GM12878 (cell line): ENCODE data around the gene SHLD3. TPM values are rescaled to one million over a fixed set of nuclear protein-coding genes. Genes with fewer than 3 reads are reported as not detected.

ENCODE experiments used
- ATAC-seq: fragments of 200-7000 bp; cut with Tn5 transposase; 3 replicates; pipeline ENCODE4 v1.9.1; 2020; ENCODE audit warnings: mild to moderate bottlenecking, moderate library complexity
- BruUV-seq: library from RNA; stranded (reverse); fragments of 400-500 nt; replicated peaks from 2 replicates; lab custom pipeline; 2021; lab: Mats Ljungman, UMichigan
- CTCF ChIA-PET: fragments of 300-600 bp; sonication (Branson Sonifier 250); formaldehyde crosslinking; extraction: SDS; loops from one replicate; lab custom pipeline; 2021; ENCODE audit warnings: inconsistent platforms; lab: Yijun Ruan, JAX
- POLR2A ChIA-PET: fragments of 350-600 bp; formaldehyde crosslinking; extraction: SDS; loops from one replicate; lab custom pipeline; 2021; ENCODE audit warnings: inconsistent platforms; lab: Charles Lee
- RAD21 ChIA-PET: fragments of 300-600 bp; sonication (Branson Sonifier 250); formaldehyde crosslinking; loops from one replicate; lab custom pipeline; 2023; ENCODE audit warnings: antibody characterized with exemption; ENCODE audit not compliant: unreplicated experiment; lab: Charles Lee
- SMC1A ChIA-PET: fragments of 300-600 bp; sonication (Branson Sonifier 250); formaldehyde crosslinking; loops from one replicate; lab custom pipeline; 2023; ENCODE audit not compliant: unreplicated experiment, uncharacterized antibody; lab: Charles Lee
- DNase-seq: peaks from one replicate; pipeline ENCODE4 v3.0.0-alpha.2; 2011; ENCODE audit warnings: low read depth, low spot score
- FAIRE-seq: peaks from 3 replicates; lab custom pipeline; 2011; peaks lifted over from hg19 to GRCh38; lab: Jason Lieb, UNC
- H2AFZ ChIP-seq: 2 replicates; pipeline ENCODE4 v1.6.0; 2011; ENCODE audit warnings: low read depth, low read length, control low read depth; ENCODE audit not compliant: control insufficient read depth
- H3K27ac ChIP-seq: 2 replicates; pipeline ENCODE4 v1.5.1; 2011; ENCODE audit warnings: control low read depth; ENCODE audit not compliant: control insufficient read depth, insufficient read depth
- H3K27me3 ChIP-seq, 2 experiments: replicated peaks in 1 of 2; 2 replicates each; pipeline versions ENCODE4 v1.6.0 to v1.6.1; 2011; ENCODE audit warnings: low read length in 1 of 2; ENCODE audit not compliant: control insufficient read depth in 2 of 2, insufficient read depth in 2 of 2
- H3K36me3 ChIP-seq, 2 experiments: 2 replicates each; pipeline ENCODE4 v1.5.1; 2011; ENCODE audit warnings: low read length in 1 of 2; ENCODE audit not compliant: control insufficient read depth in 2 of 2, insufficient read depth in 2 of 2
- H3K4me1 ChIP-seq: 2 replicates; pipeline ENCODE4 v1.6.1; 2011; ENCODE audit warnings: mild to moderate bottlenecking, low read length, moderate library complexity, mixed read lengths; ENCODE audit not compliant: control insufficient read depth, insufficient read depth
- H3K4me2 ChIP-seq: 2 replicates; pipeline ENCODE4 v1.6.0; 2011; ENCODE audit warnings: control low read depth; ENCODE audit not compliant: control insufficient read depth, insufficient read depth
- H3K4me3 ChIP-seq: fragments of 200-600 bp; sonication (generic); 2 replicates; pipeline ENCODE4 v1.5.1; 2016
- H3K79me2 ChIP-seq: 2 replicates; pipeline ENCODE4 v1.6.0; 2011; ENCODE audit warnings: low read length; ENCODE audit not compliant: control insufficient read depth, insufficient read depth
- H3K9ac ChIP-seq: 2 replicates; pipeline ENCODE4 v1.8.0; 2011; ENCODE audit warnings: low read length, control low read depth, mixed read lengths; ENCODE audit not compliant: control insufficient read depth, insufficient read depth
- H3K9me3 ChIP-seq: replicated peaks from 3 replicates; pipeline ENCODE4 v1.5.1; 2011; ENCODE audit warnings: mild to moderate bottlenecking, low read length; ENCODE audit not compliant: control insufficient read depth, insufficient read depth
- H4K20me1 ChIP-seq: 2 replicates; pipeline ENCODE4 v1.6.0; 2011; ENCODE audit not compliant: control insufficient read depth, insufficient read depth
- CHD2 ChIP-seq: IDR thresholded peaks from 2 replicates; pipeline ENCODE4 v1.6.1; 2011; ENCODE audit warnings: low read depth, low read length, improper control_type of control experiment, borderline replicate concordance
- CREM ChIP-seq: IDR thresholded peaks from 2 replicates; pipeline ENCODE4 v1.6.1; 2014; ENCODE audit warnings: antibody characterized with exemption, low read depth
- EGR1 ChIP-seq, 2 experiments: IDR thresholded peaks; 1 replicate in 1 of 2; 2 replicates in 1 of 2; pipeline ENCODE4 v1.6.1; 2011 to 2012; ENCODE audit warnings: low read depth in 2 of 2, low read length in 2 of 2, borderline replicate concordance in 1 of 2, mild to moderate bottlenecking in 1 of 2, moderate library complexity in 1 of 2
- FOXK2 ChIP-seq: fragments of 450-650 bp; IDR thresholded peaks from 2 replicates; pipeline ENCODE4 v1.6.1; 2017; ENCODE audit warnings: mild to moderate bottlenecking, moderate library complexity
- HDAC2 ChIP-seq: fragments of 200-600 bp; sonication (generic); IDR thresholded peaks from 2 replicates; pipeline ENCODE4 v1.6.1; 2017
- MTA3 ChIP-seq: IDR thresholded peaks from 2 replicates; pipeline ENCODE4 v1.6.1; 2012; ENCODE audit warnings: low read length, inconsistent platforms, borderline replicate concordance
- NFYB ChIP-seq: IDR thresholded peaks from 2 replicates; pipeline ENCODE4 v1.6.1; 2011; ENCODE audit warnings: low read depth, mild to moderate bottlenecking, low read length, improper control_type of control experiment, moderate library complexity; ENCODE audit not compliant: insufficient read depth
- NRF1 ChIP-seq: conservative IDR thresholded peaks from 2 replicates; pipeline ENCODE4 v1.6.1; 2011; ENCODE audit warnings: mild to moderate bottlenecking, low read depth, low read length, improper control_type of control experiment
- POLR2A ChIP-seq: IDR thresholded peaks from 2 replicates; pipeline ENCODE4 v1.6.1; 2011; ENCODE audit warnings: low read depth, mild to moderate bottlenecking, low read length
- POLR2AphosphoS2 ChIP-seq: IDR thresholded peaks from 2 replicates; pipeline ENCODE4 v1.6.1; 2011; ENCODE audit warnings: low read depth, mild to moderate bottlenecking, low read length, improper control_type of control experiment, moderate library complexity
- RAD51 ChIP-seq: fragments of 450-650 bp; IDR thresholded peaks from 2 replicates; pipeline ENCODE4 v1.6.1; 2016; ENCODE audit warnings: moderate library complexity, mild to moderate bottlenecking, inconsistent platforms
- SMARCA5 ChIP-seq: fragments of 450-650 bp; IDR thresholded peaks from 2 replicates; pipeline ENCODE4 v1.6.1; 2017; ENCODE audit warnings: mild to moderate bottlenecking
- TCF3 ChIP-seq: IDR thresholded peaks from 2 replicates; pipeline ENCODE4 v1.6.1; 2012; ENCODE audit warnings: low read depth, mild to moderate bottlenecking, low read length, borderline replicate concordance; ENCODE audit not compliant: insufficient read depth
- WRNIP1 ChIP-seq: IDR thresholded peaks from 2 replicates; pipeline ENCODE4 v1.6.1; 2011; ENCODE audit warnings: low read depth, low read length, improper control_type of control experiment, borderline replicate concordance
- WGBS: methylation state at CpG from one replicate; pipeline ENCODE4 v1.1.6; 2016; ENCODE audit warnings: low lambda C conversion rate; ENCODE audit not compliant: insufficient replicate concordance, insufficient coverage; ENCODE audit errors: missing lambda C conversion rate; 5-methylcytosine and 5-hydroxymethylcytosine counted together
- in situ Hi-C: fragments of 300-500 bp; cut with MboI; formaldehyde crosslinking; loops from 9 replicates; pipeline ENCODE4 v1.14.3; 2018; ENCODE audit warnings: mixed read lengths
- intact Hi-C: fragments of 100-400 bp; cut with micrococcal nuclease; formaldehyde crosslinking; loops from one replicate; pipeline ENCODE4 v1.14.2; 2022; ENCODE audit not compliant: unreplicated experiment
- polyA plus RNA-seq, 11 experiments: library from polyadenylated mRNA; depleted of rRNA in 4 of 11; unstranded in 6 of 11; stranded (reverse) in 5 of 11; fragments of >200 nt; fragmentation: Nextera tagmentation in 4 of 11; fragmentation: Illumina TruSeq in 1 of 11; extraction: Ambion mirVana in 4 of 11; extraction: Trizol in 1 of 11; gene quantifications; 1 replicate in 1 of 11; 2 replicates in 10 of 11; pipeline versions ENCODE4 v1.2.1 to v1.2.3, GENCODE V29; 2011 to 2016; ENCODE audit warnings: inconsistent platforms in 2 of 11, missing spikeins in 2 of 11, low read depth in 1 of 11
- total RNA-seq, 4 experiments: library from RNA; depleted of rRNA in 3 of 4; stranded (reverse); fragments of >200 nt in 3 of 4; fragmentation: Illumina TruSeq in 1 of 4; extraction: Trizol in 1 of 4; gene quantifications; 2 replicates each; pipeline versions ENCODE4 v1.2.1 to v1.2.3, GENCODE V29; 2013 to 2021
- TF ChIP-seq, protein P1 (sequence below): fragments of 450-650 bp; IDR thresholded peaks from 2 replicates; pipeline ENCODE4 v1.6.1; 2018; ENCODE audit warnings: borderline replicate concordance, mild to moderate bottlenecking; ENCODE audit not compliant: partially characterized antibody
- TF ChIP-seq, protein P2 (sequence below): IDR thresholded peaks from 2 replicates; pipeline ENCODE4 v1.6.1; 2011; ENCODE audit warnings: mild to moderate bottlenecking, low read depth, low read length, moderate library complexity; ENCODE audit not compliant: insufficient replicate concordance
- TF ChIP-seq, protein P3 (sequence below): IDR thresholded peaks from 2 replicates; pipeline ENCODE4 v1.6.1; 2012; ENCODE audit warnings: low read length, inconsistent platforms
- TF ChIP-seq, protein P4 (sequence below): IDR thresholded peaks from 2 replicates; pipeline ENCODE4 v1.6.1; 2012; ENCODE audit warnings: low read depth, low read length, improper control_type of control experiment

The SHLD3 gene
- total and polyA plus RNA-seq, 10 of the 15 experiments (the other 5 are each of a cell fraction or from before 2014, with no cell fraction given), result 3.1 to 9.2 (median 5.7) TPM

- TF ChIP-seq MTA3 (no peak), SMARCA5 (no peak), NRF1 (no peak)
Measured at GRCh38 chr5:65651144-65651543, 26.3 kb downstream of the SHLD3 start (continued).

GRCh38 chr5:65654713-65655112 is 29.9 kb downstream of the SHLD3 start:
- Histone ChIP-seq H3K27ac (no peak overlapping the region), H3K79me2 (no peaks in the 10 kb centered on the region), H3K4me3 (no peak overlapping the region), H4K20me1 (no peaks in the 10 kb centered on the region), H3K27me3 (no peaks in the 10 kb centered on the region), H3K4me1 (no peaks in the 10 kb centered on the region), H3K9me3 (no peaks in the 10 kb centered on the region), H3K4me2 (no peak overlapping the region), H3K36me3 (peaks cover 0 to 5% of the 10 kb centered on the region in 2 experiments; a peak in 1 of 4 replicates), H3K9ac (no peak overlapping the region), H2AFZ (no peak overlapping the region)
- RAD21 ChIA-PET, result no interaction called here
- in situ Hi-C loops, result no loop called here
- DNase-seq (no peak), ATAC-seq (no peak), FAIRE-seq (no peak)
- CTCF ChIA-PET, result no interaction called here
- BruUV-seq, result no TSS peak
- intact Hi-C loops, result no loop called here
- 100% methylated on average over 2 of the region's 2 CpGs for WGBS
- POLR2A ChIA-PET, result no interaction called here
- SMC1A ChIA-PET, result no interaction called here
- TF ChIP-seq RAD51 (no peak), WRNIP1 (no peak), CREM (no peak), NFYB (no peak), EGR1 (IDR thresholded peaks at IDR 0.05; ENCODE audit: borderline replicate concordance in 1 of 2, low read depth in 2 of 2, low read length in 2 of 2) (no peak), POLR2A (no peak), TCF3 (no peak), FOXK2 (no peak), HDAC2 (no peak), POLR2AphosphoS2 (no peak), CHD2 (no peak)
- TF ChIP-seq, protein P1, sequence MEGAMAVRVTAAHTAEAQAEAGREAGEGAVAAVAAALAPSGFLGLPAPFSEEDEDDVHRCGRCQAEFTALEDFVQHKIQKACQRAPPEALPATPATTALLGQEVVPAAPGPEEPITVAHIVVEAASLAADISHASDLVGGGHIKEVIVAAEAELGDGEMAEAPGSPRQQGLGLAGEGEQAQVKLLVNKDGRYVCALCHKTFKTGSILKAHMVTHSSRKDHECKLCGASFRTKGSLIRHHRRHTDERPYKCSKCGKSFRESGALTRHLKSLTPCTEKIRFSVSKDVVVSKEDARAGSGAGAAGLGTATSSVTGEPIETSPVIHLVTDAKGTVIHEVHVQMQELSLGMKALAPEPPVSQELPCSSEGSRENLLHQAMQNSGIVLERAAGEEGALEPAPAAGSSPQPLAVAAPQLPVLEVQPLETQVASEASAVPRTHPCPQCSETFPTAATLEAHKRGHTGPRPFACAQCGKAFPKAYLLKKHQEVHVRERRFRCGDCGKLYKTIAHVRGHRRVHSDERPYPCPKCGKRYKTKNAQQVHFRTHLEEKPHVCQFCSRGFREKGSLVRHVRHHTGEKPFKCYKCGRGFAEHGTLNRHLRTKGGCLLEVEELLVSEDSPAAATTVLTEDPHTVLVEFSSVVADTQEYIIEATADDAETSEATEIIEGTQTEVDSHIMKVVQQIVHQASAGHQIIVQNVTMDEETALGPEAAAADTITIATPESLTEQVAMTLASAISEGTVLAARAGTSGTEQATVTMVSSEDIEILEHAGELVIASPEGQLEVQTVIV, result no peak
- TF ChIP-seq, protein P2, sequence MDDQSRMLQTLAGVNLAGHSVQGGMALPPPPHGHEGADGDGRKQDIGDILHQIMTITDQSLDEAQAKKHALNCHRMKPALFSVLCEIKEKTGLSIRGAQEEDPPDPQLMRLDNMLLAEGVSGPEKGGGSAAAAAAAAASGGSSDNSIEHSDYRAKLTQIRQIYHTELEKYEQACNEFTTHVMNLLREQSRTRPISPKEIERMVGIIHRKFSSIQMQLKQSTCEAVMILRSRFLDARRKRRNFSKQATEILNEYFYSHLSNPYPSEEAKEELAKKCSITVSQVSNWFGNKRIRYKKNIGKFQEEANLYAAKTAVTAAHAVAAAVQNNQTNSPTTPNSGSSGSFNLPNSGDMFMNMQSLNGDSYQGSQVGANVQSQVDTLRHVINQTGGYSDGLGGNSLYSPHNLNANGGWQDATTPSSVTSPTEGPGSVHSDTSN, result no peak
- TF ChIP-seq, protein P3, sequence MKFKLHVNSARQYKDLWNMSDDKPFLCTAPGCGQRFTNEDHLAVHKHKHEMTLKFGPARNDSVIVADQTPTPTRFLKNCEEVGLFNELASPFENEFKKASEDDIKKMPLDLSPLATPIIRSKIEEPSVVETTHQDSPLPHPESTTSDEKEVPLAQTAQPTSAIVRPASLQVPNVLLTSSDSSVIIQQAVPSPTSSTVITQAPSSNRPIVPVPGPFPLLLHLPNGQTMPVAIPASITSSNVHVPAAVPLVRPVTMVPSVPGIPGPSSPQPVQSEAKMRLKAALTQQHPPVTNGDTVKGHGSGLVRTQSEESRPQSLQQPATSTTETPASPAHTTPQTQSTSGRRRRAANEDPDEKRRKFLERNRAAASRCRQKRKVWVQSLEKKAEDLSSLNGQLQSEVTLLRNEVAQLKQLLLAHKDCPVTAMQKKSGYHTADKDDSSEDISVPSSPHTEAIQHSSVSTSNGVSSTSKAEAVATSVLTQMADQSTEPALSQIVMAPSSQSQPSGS, result no peak
- TF ChIP-seq, protein P4, sequence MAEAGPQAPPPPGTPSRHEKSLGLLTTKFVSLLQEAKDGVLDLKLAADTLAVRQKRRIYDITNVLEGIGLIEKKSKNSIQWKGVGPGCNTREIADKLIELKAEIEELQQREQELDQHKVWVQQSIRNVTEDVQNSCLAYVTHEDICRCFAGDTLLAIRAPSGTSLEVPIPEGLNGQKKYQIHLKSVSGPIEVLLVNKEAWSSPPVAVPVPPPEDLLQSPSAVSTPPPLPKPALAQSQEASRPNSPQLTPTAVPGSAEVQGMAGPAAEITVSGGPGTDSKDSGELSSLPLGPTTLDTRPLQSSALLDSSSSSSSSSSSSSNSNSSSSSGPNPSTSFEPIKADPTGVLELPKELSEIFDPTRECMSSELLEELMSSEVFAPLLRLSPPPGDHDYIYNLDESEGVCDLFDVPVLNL, result no peak
